Astrocyte (in vitro differentiated cells and primary cell): ENCODE data around the gene ST3GAL6. TPM values are rescaled to one million over a fixed set of nuclear protein-coding genes. Genes with fewer than 3 reads are reported as not detected.

ENCODE experiments used
- DNase-seq: peaks from one replicate; pipeline ENCODE4 v3.0.0-alpha.2; 2010; ENCODE audit warnings: low read depth
- FAIRE-seq: peaks from 2 replicates; lab custom pipeline; 2011; peaks lifted over from hg19 to GRCh38; lab: Jason Lieb, UNC
- H2AFZ ChIP-seq: 2 replicates; pipeline ENCODE4 v1.6.0; 2012; ENCODE audit warnings: low read depth, low read length, inconsistent platforms
- H3K27ac ChIP-seq: 2 replicates; pipeline ENCODE4 v1.5.1; 2011; ENCODE audit warnings: low read depth, low read length, inconsistent platforms
- H3K27me3 ChIP-seq: 2 replicates; pipeline ENCODE4 v1.6.0; 2011; ENCODE audit warnings: low read length, inconsistent platforms; ENCODE audit not compliant: insufficient read depth
- H3K36me3 ChIP-seq: 2 replicates; pipeline ENCODE4 v1.5.1; 2011; ENCODE audit warnings: low read length, inconsistent platforms; ENCODE audit not compliant: insufficient read depth
- H3K4me1 ChIP-seq: 2 replicates; pipeline ENCODE4 v1.5.1; 2011; ENCODE audit warnings: low read length, inconsistent platforms; ENCODE audit not compliant: insufficient read depth
- H3K4me2 ChIP-seq: 2 replicates; pipeline ENCODE4 v1.6.0; 2012; ENCODE audit warnings: low read length, inconsistent platforms
- H3K4me3 ChIP-seq: 2 replicates; pipeline ENCODE4 v1.5.1; 2011; ENCODE audit warnings: low read depth, mild to moderate bottlenecking, low read length, inconsistent platforms; ENCODE audit not compliant: insufficient read depth
- H3K79me2 ChIP-seq: 2 replicates; pipeline ENCODE4 v1.6.0; 2012; ENCODE audit warnings: mild to moderate bottlenecking, low read length, inconsistent platforms; ENCODE audit not compliant: insufficient read depth
- H3K9ac ChIP-seq: 2 replicates; pipeline ENCODE4 v1.6.0; 2012; ENCODE audit warnings: mild to moderate bottlenecking, low read length, inconsistent platforms
- H3K9me3 ChIP-seq: 2 replicates; pipeline ENCODE4 v1.5.1; 2012; ENCODE audit warnings: low read depth, mild to moderate bottlenecking, low read length, inconsistent platforms; ENCODE audit not compliant: insufficient read depth
- H4K20me1 ChIP-seq: 2 replicates; pipeline ENCODE4 v1.6.0; 2012; ENCODE audit warnings: low read length, inconsistent platforms; ENCODE audit not compliant: insufficient read depth
- H3K27ac Mint-ChIP-seq: one replicate; pipeline ENCODE4 v1.8.0; 2021; ENCODE audit warnings: mild to moderate bottlenecking, mixed read lengths; ENCODE audit not compliant: unreplicated experiment
- H3K27me3 Mint-ChIP-seq: one replicate; pipeline ENCODE4 v1.8.0; 2021; ENCODE audit warnings: low read depth, mixed read lengths; ENCODE audit not compliant: unreplicated experiment
- H3K36me3 Mint-ChIP-seq: one replicate; pipeline ENCODE4 v1.8.0; 2021; ENCODE audit warnings: low read depth, mixed read lengths; ENCODE audit not compliant: unreplicated experiment
- H3K4me1 Mint-ChIP-seq: one replicate; pipeline ENCODE4 v1.8.0; 2021; ENCODE audit warnings: low read depth, mixed read lengths; ENCODE audit not compliant: unreplicated experiment
- H3K4me3 Mint-ChIP-seq: one replicate; pipeline ENCODE4 v1.8.0; 2021; ENCODE audit warnings: mild to moderate bottlenecking, moderate library complexity, mixed read lengths; ENCODE audit not compliant: unreplicated experiment
- H3K9me3 Mint-ChIP-seq: one replicate; pipeline ENCODE4 v1.8.0; 2021; ENCODE audit warnings: mild to moderate bottlenecking, mixed read lengths; ENCODE audit not compliant: unreplicated experiment
- CTCF ChIP-seq: IDR thresholded peaks from 2 replicates; pipeline ENCODE4 v1.5.1; 2011; ENCODE audit warnings: low read depth, mild to moderate bottlenecking, inconsistent platforms, low read length, moderate library complexity; ENCODE audit not compliant: insufficient read depth
- EZH2 ChIP-seq: IDR thresholded peaks from 2 replicates; pipeline ENCODE4 v1.6.1; 2012; ENCODE audit warnings: mild to moderate bottlenecking, low read length, inconsistent platforms; ENCODE audit not compliant: insufficient read depth
- total RNA-seq: library from RNA; stranded (reverse); gene quantifications from 2 replicates; pipeline ENCODE4 v1.2.1, GENCODE V29; 2021

ST3GAL6 gene
- total RNA-seq, 1 donor from 2014 or later, result 4.8 TPM

GRCh38 chr3:98764472-98764884 is 1.3 kb downstream of the ST3GAL6 start:
- no peaks in the 10 kb centered on the region for H3K4me1 ChIP-seq

GRCh38 chr3:98765721-98766120 is 2.6 kb downstream of the ST3GAL6 start:
- H3K9me3 ChIP-seq, result no peaks in the 10 kb centered on the region
- H3K4me3 ChIP-seq, result no peak overlapping the region
- H3K27ac Mint-ChIP-seq, result no peak overlapping the region
- no peak overlapping the region for H2AFZ ChIP-seq
- peaks cover 9% of the 10 kb centered on the region for H3K4me1 Mint-ChIP-seq
- TF ChIP-seq CTCF (no peak), EZH2 (no peak)
- no peak overlapping the region for H3K4me3 Mint-ChIP-seq
- no peaks in the 10 kb centered on the region for H4K20me1 ChIP-seq
- no peaks in the 10 kb centered on the region for H3K36me3 ChIP-seq
- H3K9me3 Mint-ChIP-seq, result no peaks in the 10 kb centered on the region
- H3K27me3 ChIP-seq, result no peaks in the 10 kb centered on the region
- H3K79me2 ChIP-seq, result no peaks in the 10 kb centered on the region
- FAIRE-seq (no peak), DNase-seq (no peak)
- no peak overlapping the region for H3K27ac ChIP-seq
- H3K9ac ChIP-seq, result no peak overlapping the region
- H3K27me3 Mint-ChIP-seq, result no peaks in the 10 kb centered on the region
- peaks cover 5% of the 10 kb centered on the region for H3K36me3 Mint-ChIP-seq
- H3K4me2 ChIP-seq, result no peak overlapping the region
- H3K4me1 ChIP-seq, result no peaks in the 10 kb centered on the region

More at GRCh38 chr3:98764472-98764884, 1.3 kb downstream of the ST3GAL6 start:
- no peak for FAIRE-seq
- Mint-ChIP-seq H3K4me3 (no peak overlapping the region), H3K27ac (no peak overlapping the region), H3K4me1 (peaks cover 9% of the 10 kb centered on the region), H3K36me3 (peaks cover 2% of the 10 kb centered on the region), H3K9me3 (no peaks in the 10 kb centered on the region), H3K27me3 (no peaks in the 10 kb centered on the region)
- Histone ChIP-seq H3K27me3 (no peaks in the 10 kb centered on the region), H3K4me3 (no peak overlapping the region), H3K36me3 (no peaks in the 10 kb centered on the region), H3K9ac (no peak overlapping the region), H2AFZ (no peak overlapping the region), H4K20me1 (no peaks in the 10 kb centered on the region), H3K79me2 (no peaks in the 10 kb centered on the region), H3K4me2 (no peak overlapping the region), H3K9me3 (no peaks in the 10 kb centered on the region), H3K27ac (no peak overlapping the region)
- DNase-seq, result no peak
- TF ChIP-seq EZH2 (no peak), CTCF (no peak)

GRCh38 chr3:98766924-98767323 is 3.8 kb downstream of the ST3GAL6 start:
- Histone ChIP-seq H3K27ac (no peak overlapping the region), H3K4me1 (no peaks in the 10 kb centered on the region), H3K4me3 (no peak overlapping the region), H3K4me2 (no peak overlapping the region), H3K27me3 (no peaks in the 10 kb centered on the region), H4K20me1 (no peaks in the 10 kb centered on the region), H3K9me3 (no peaks in the 10 kb centered on the region), H3K9ac (no peak overlapping the region), H2AFZ (no peak overlapping the region), H3K36me3 (no peaks in the 10 kb centered on the region), H3K79me2 (no peaks in the 10 kb centered on the region)
- no peak for TF ChIP-seq CTCF
- TF ChIP-seq EZH2, result no peak
- no peak for DNase-seq
- peaks cover 5% of the 10 kb centered on the region for H3K36me3 Mint-ChIP-seq
- FAIRE-seq, result no peak
- H3K4me1 Mint-ChIP-seq, result peaks cover 4% of the 10 kb centered on the region
- H3K9me3 Mint-ChIP-seq, result no peaks in the 10 kb centered on the region
- no peak overlapping the region for H3K27ac Mint-ChIP-seq
- no peak overlapping the region for H3K4me3 Mint-ChIP-seq
- H3K27me3 Mint-ChIP-seq, result no peaks in the 10 kb centered on the region
